H9 (cell line): ENCODE measurements around the gene DHCR7. TPM values are rescaled to one million over a fixed set of nuclear protein-coding genes. Genes with fewer than 3 reads are reported as not detected.

Source experiments
- DNase-seq: peaks from one replicate; pipeline ENCODE4 v3.0.0-alpha.2; 2017
- H2AFZ ChIP-seq: one replicate; pipeline ENCODE4 v1.6.1; 2013; ENCODE audit warnings: mild to moderate bottlenecking, low read length, control low read depth, moderate library complexity
- H2AK5ac ChIP-seq: 2 replicates; pipeline ENCODE4 v1.6.1; 2013; ENCODE audit warnings: low read length, control low read depth, mixed read lengths; ENCODE audit not compliant: insufficient read length
- H2BK120ac ChIP-seq: one replicate; pipeline ENCODE4 v1.6.1; 2013; ENCODE audit warnings: low read depth, mild to moderate bottlenecking, low read length, control low read depth, inconsistent platforms; ENCODE audit not compliant: poor library complexity, severe bottlenecking
- H2BK12ac ChIP-seq: 2 replicates; pipeline ENCODE4 v1.6.1; 2013; ENCODE audit warnings: low read length, control low read depth, mixed read lengths, low read depth; ENCODE audit not compliant: insufficient read length
- H2BK15ac ChIP-seq: 2 replicates; pipeline ENCODE4 v1.6.1; 2013; ENCODE audit warnings: low read depth, low read length, control low read depth
- H2BK20ac ChIP-seq: one replicate; pipeline ENCODE4 v1.6.1; 2013; ENCODE audit warnings: low read depth, mild to moderate bottlenecking, low read length, control low read depth, inconsistent platforms; ENCODE audit not compliant: poor library complexity, severe bottlenecking
- H2BK5ac ChIP-seq: 2 replicates; pipeline ENCODE4 v1.6.1; 2013; ENCODE audit warnings: low read length, control low read depth, mixed read lengths; ENCODE audit not compliant: insufficient read length
- H3K14ac ChIP-seq: 2 replicates; pipeline ENCODE4 v1.6.1; 2013; ENCODE audit warnings: low read length, control low read depth; ENCODE audit not compliant: insufficient read depth
- H3K18ac ChIP-seq: 2 replicates; pipeline ENCODE4 v1.6.1; 2013; ENCODE audit warnings: low read depth, mild to moderate bottlenecking, mixed read lengths, low read length, control low read depth; ENCODE audit not compliant: insufficient read length
- H3K23ac ChIP-seq: 2 replicates; pipeline ENCODE4 v1.6.1; 2013; ENCODE audit warnings: low read length, control low read depth, mixed read lengths, low read depth; ENCODE audit not compliant: insufficient read length
- H3K23me2 ChIP-seq: 2 replicates; pipeline ENCODE4 v1.6.1; 2013; ENCODE audit warnings: low read depth, mild to moderate bottlenecking, mixed read lengths, low read length, control low read depth; ENCODE audit not compliant: insufficient read length, poor library complexity, severe bottlenecking
- H3K27ac ChIP-seq: 2 replicates; pipeline ENCODE4 v1.5.1; 2013; ENCODE audit warnings: low read length, control low read depth, mixed read lengths, low read depth; ENCODE audit not compliant: insufficient read length
- H3K27me3 ChIP-seq: 2 replicates; pipeline ENCODE4 v1.6.1; 2013; ENCODE audit warnings: low read length, control low read depth, inconsistent platforms; ENCODE audit not compliant: insufficient read depth
- H3K4ac ChIP-seq: 2 replicates; pipeline ENCODE4 v1.6.1; 2013; ENCODE audit warnings: low read depth, mild to moderate bottlenecking, control low read depth, inconsistent platforms, low read length, moderate library complexity
- H3K4me1 ChIP-seq: 2 replicates; pipeline ENCODE4 v1.6.1; 2013; ENCODE audit warnings: low read length, control low read depth, inconsistent platforms; ENCODE audit not compliant: insufficient read depth
- H3K4me2 ChIP-seq: 2 replicates; pipeline ENCODE4 v1.6.1; 2013; ENCODE audit warnings: low read length, control low read depth, mixed read lengths; ENCODE audit not compliant: insufficient read length, insufficient read depth
- H3K56ac ChIP-seq: 2 replicates; pipeline ENCODE4 v1.6.1; 2013; ENCODE audit warnings: low read depth, mild to moderate bottlenecking, mixed read lengths, low read length, control low read depth; ENCODE audit not compliant: insufficient read length
- H3K79me1 ChIP-seq: 2 replicates; pipeline ENCODE4 v1.6.1; 2013; ENCODE audit warnings: low read depth, mild to moderate bottlenecking, moderate library complexity, low read length, control low read depth, inconsistent platforms; ENCODE audit not compliant: insufficient read depth, poor library complexity, severe bottlenecking
- H3K79me2 ChIP-seq: 2 replicates; pipeline ENCODE4 v1.6.1; 2013; ENCODE audit warnings: low read length, control low read depth, inconsistent platforms; ENCODE audit not compliant: insufficient read depth
- H3K9ac ChIP-seq: 2 replicates; pipeline ENCODE4 v1.6.1; 2013; ENCODE audit warnings: low read length, control low read depth, mixed read lengths; ENCODE audit not compliant: insufficient read length; ENCODE audit errors: extremely low read depth
- H3K9me3 ChIP-seq: one replicate; pipeline ENCODE4 v1.6.1; 2013; ENCODE audit warnings: low read depth, low read length, inconsistent platforms; ENCODE audit not compliant: control insufficient read depth
- H3T11ph ChIP-seq: one replicate; pipeline ENCODE4 v1.6.1; 2013; ENCODE audit warnings: mild to moderate bottlenecking, low read length, control low read depth, inconsistent platforms
- H4K20me1 ChIP-seq: one replicate; pipeline ENCODE4 v1.6.1; 2013; ENCODE audit not compliant: control insufficient read depth, insufficient read length, insufficient read depth
- H4K5ac ChIP-seq: 2 replicates; pipeline ENCODE4 v1.6.1; 2013; ENCODE audit warnings: low read depth, mild to moderate bottlenecking, mixed read lengths, low read length, control low read depth; ENCODE audit not compliant: insufficient read length
- H4K8ac ChIP-seq: replicated peaks from 2 replicates; pipeline ENCODE4 v1.6.1; 2013; ENCODE audit warnings: low read length, control low read depth, mixed read lengths, low read depth; ENCODE audit not compliant: insufficient read length
- H4K91ac ChIP-seq: 2 replicates; pipeline ENCODE4 v1.6.1; 2013; ENCODE audit warnings: low read depth, mild to moderate bottlenecking, moderate library complexity, mixed read lengths, low read length, control low read depth; ENCODE audit not compliant: insufficient read length
- H3K27ac Mint-ChIP-seq, 3 experiments: 2 replicates in 2 of 3; 3 replicates in 1 of 3; pipeline ENCODE4 v1.8.0; 2020 to 2021; ENCODE audit warnings: mixed read lengths in 3 of 3, mild to moderate bottlenecking in 1 of 3, moderate library complexity in 1 of 3
- H3K27me3 Mint-ChIP-seq: 2 replicates; pipeline ENCODE4 v1.8.0; 2021; ENCODE audit warnings: low read depth, mild to moderate bottlenecking, moderate library complexity, mixed read lengths
- H3K36me3 Mint-ChIP-seq, 3 experiments: 2 replicates in 2 of 3; 3 replicates in 1 of 3; pipeline ENCODE4 v1.8.0; 2020 to 2021; ENCODE audit warnings: low read depth in 3 of 3, mixed read lengths in 3 of 3; ENCODE audit not compliant: insufficient read depth in 1 of 3
- H3K4me1 Mint-ChIP-seq, 2 experiments: 2 replicates each; pipeline ENCODE4 v1.8.0; 2020; ENCODE audit warnings: mixed read lengths in 2 of 2
- H3K4me3 Mint-ChIP-seq, 2 experiments: 2 replicates in 1 of 2; 3 replicates in 1 of 2; pipeline ENCODE4 v1.8.0; 2020 to 2021; ENCODE audit warnings: mild to moderate bottlenecking in 2 of 2, mixed read lengths in 2 of 2, moderate library complexity in 1 of 2
- H3K9me3 Mint-ChIP-seq, 2 experiments: 2 replicates in 1 of 2; 3 replicates in 1 of 2; pipeline ENCODE4 v1.8.0; 2020; ENCODE audit warnings: mild to moderate bottlenecking in 2 of 2, mixed read lengths in 2 of 2, moderate library complexity in 1 of 2
- CTCF ChIP-seq: fragments of 200-600 bp; sonication (generic); conservative IDR thresholded peaks from 3 replicates; pipeline ENCODE4 v1.8.0; 2021; ENCODE audit warnings: antibody characterized with exemption, mild to moderate bottlenecking
- WGBS: extraction: QIAGEN DNeasy Blood & Tissue Kit; methylation state at CpG from one replicate; pipeline ENCODE4 v1.1.7; 2013; ENCODE audit warnings: missing lambda C conversion rate, low lambda C conversion rate, mixed read lengths; ENCODE audit not compliant: insufficient read length; ENCODE audit errors: extremely low coverage; 5-methylcytosine and 5-hydroxymethylcytosine counted together
- total RNA-seq: library from RNA; stranded (reverse); gene quantifications from 2 replicates; pipeline ENCODE4 v1.2.1, GENCODE V29; 2021

Gene DHCR7
- total RNA-seq, 1 experiment from 2014 or later = 124 TPM

- Histone ChIP-seq H3K23me2 (no peaks in the 10 kb centered on the region), H3K56ac (no peak overlapping the region), H2AK5ac (no peak overlapping the region), H2BK15ac (no peak overlapping the region), H4K5ac (no peak overlapping the region), H3K4me2 (no peak overlapping the region), H3T11ph (no peak overlapping the region), H2BK120ac (no peak overlapping the region), H2BK12ac (no peak overlapping the region), H3K23ac (no peak overlapping the region), H3K4me1 (no peaks in the 10 kb centered on the region), H4K8ac (no peak overlapping the region), H3K27me3 (no peaks in the 10 kb centered on the region), H2AFZ (no peak overlapping the region), H3K14ac (no peak overlapping the region; the same call in 1 of the 2 replicates), H2BK5ac (no peak overlapping the region), H3K79me2 (no peaks in the 10 kb centered on the region), H3K79me1 (no peaks in the 10 kb centered on the region), H3K27ac (no peak overlapping the region), H4K91ac (no peak overlapping the region), H2BK20ac (no peak overlapping the region), H3K9ac (no peak overlapping the region), H3K9me3 (no peaks in the 10 kb centered on the region), H4K20me1 (no peaks in the 10 kb centered on the region), H3K4ac (no peak overlapping the region), H3K18ac (no peak overlapping the region)
- no peak overlapping the region for H3K4me3 Mint-ChIP-seq
- no peak for DNase-seq
- peaks cover 0 to 2% of the 10 kb centered on the region in 2 experiments; a peak in 1 of 5 replicates for H3K9me3 Mint-ChIP-seq
- no CpG with 5 or more reads among the region's 10 CpGs for WGBS
- peaks cover 0 to 4% of the 10 kb centered on the region in 2 experiments; a peak in 1 of 4 replicates for H3K4me1 Mint-ChIP-seq
- H3K27ac Mint-ChIP-seq = peak overlapping the region in 1 of 3 experiments; percentile 89; a peak in 1 of 7 replicates
- no peaks in the 10 kb centered on the region for H3K36me3 Mint-ChIP-seq
- peaks cover 14% of the 10 kb centered on the region for H3K27me3 Mint-ChIP-seq
- TF ChIP-seq CTCF = no peak
Measured at GRCh38 chr11:71397331-71397860, 50.8 kb downstream of the DHCR7 start.
